Left renal pelvis (tissue), 4 donors: ENCODE data around the gene RUVBL1. TPM values are rescaled to one million over a fixed set of nuclear protein-coding genes. Genes with fewer than 3 reads are reported as not detected.

Experiments used
- DNase-seq, 4 donors: peaks; one replicate each; pipeline ENCODE4 v3.0.0-alpha.2; 2013; ENCODE audit warnings: low read depth in 4 of 4, low spot score in 3 of 4
- polyA plus RNA-seq, 4 donors: library from polyadenylated mRNA; unstranded; fragments of 120-200 nt; gene quantifications; one replicate each; pipeline ENCODE4 v1.2.1, GENCODE V29; 2013; ENCODE audit not compliant: insufficient read length in 4 of 4

Gene RUVBL1
- polyA plus RNA-seq, 4 donors: 31.8 to 69.2 (median 63.9) TPM

GRCh38 chr3:128070898-128071591 lies 52.6 kb downstream of the RUVBL1 start:
- no peak for DNase-seq

GRCh38 chr3:128069271-128069670 lies 54.3 kb downstream of the RUVBL1 start:
- no peak for DNase-seq

GRCh38 chr3:128068156-128068620 lies 55.4 kb downstream of the RUVBL1 start:
- DNase-seq: no peak

GRCh38 chr3:128067489-128067888 lies 56.1 kb downstream of the RUVBL1 start:
- DNase-seq: no peak

- no peak for DNase-seq
These were observed 56.9 kb downstream of the RUVBL1 start for GRCh38 chr3:128066676-128067075.

- no peak for DNase-seq
These were observed 57.5 kb downstream of the RUVBL1 start for GRCh38 chr3:128066114-128066513.

- no peak for DNase-seq
These were observed 58.6 kb downstream of the RUVBL1 start for GRCh38 chr3:128064962-128065361.

GRCh38 chr3:128063865-128064264 lies 59.7 kb downstream of the RUVBL1 start:
- DNase-seq: no peak

- DNase-seq: no peak
These were observed 61.4 kb downstream of the RUVBL1 start for GRCh38 chr3:128062033-128062745.

GRCh38 chr3:128060473-128061381 lies 62.9 kb downstream of the RUVBL1 start:
- no peak for DNase-seq

GRCh38 chr3:128056258-128056657 lies 67.4 kb downstream of the RUVBL1 start:
- DNase-seq: no peak

GRCh38 chr3:128054367-128054766 lies 69.2 kb downstream of the RUVBL1 start:
- no peak for DNase-seq

GRCh38 chr3:128053614-128054013 lies 70.0 kb downstream of the RUVBL1 start:
- DNase-seq: no peak

- DNase-seq: no peak
These were observed 70.8 kb downstream of the RUVBL1 start for GRCh38 chr3:128052595-128053351.

- DNase-seq: peak; percentile 79 to 89 (median 86)
These were observed 71.6 kb downstream of the RUVBL1 start, which contains the start of gene SEC61A1 for GRCh38 chr3:128051837-128052594. TSS of gene SEC61A1 (plus strand) at chr3:128052437. CDS start at chr3:128052553, 116 bp downstream.

- DNase-seq: no peak
These were observed 72.2 kb downstream of the RUVBL1 start for GRCh38 chr3:128051459-128051836.

GRCh38 chr3:128050597-128050996 lies 73.0 kb downstream of the RUVBL1 start:
- DNase-seq: no peak

GRCh38 chr3:128041344-128041743 lies 82.3 kb downstream of the RUVBL1 start:
- DNase-seq: no peak

- DNase-seq: no peak
These were observed 83.0 kb downstream of the RUVBL1 start for GRCh38 chr3:128040660-128041059.

GRCh38 chr3:128040041-128040440 lies 83.6 kb downstream of the RUVBL1 start:
- no peak for DNase-seq
